Mesothelial cell of epicardium (in vitro differentiated cells): Measurements from ENCODE around the gene SLC13A4. TPM values are rescaled to one million over a fixed set of nuclear protein-coding genes. Genes with fewer than 3 reads are reported as not detected.
"Not testable (repeated sequence)": the region's sequence is repeated elsewhere in the genome, so short reads cannot be mapped to it uniquely, and the experiment has no call there.

Experiments used
- DNase-seq, 2 experiments: peaks; one replicate each; pipeline ENCODE4 v3.0.0; 2021; ENCODE audit warnings: low spot score in 2 of 2; ENCODE audit not compliant: unreplicated experiment in 2 of 2
- H3K27ac Mint-ChIP-seq: 2 replicates; pipeline ENCODE4 v1.8.0; 2021; ENCODE audit warnings: mixed read lengths
- H3K27me3 Mint-ChIP-seq: 2 replicates; pipeline ENCODE4 v1.8.0; 2021; ENCODE audit warnings: low read depth, mixed read lengths
- H3K36me3 Mint-ChIP-seq: 2 replicates; pipeline ENCODE4 v1.8.0; 2021; ENCODE audit warnings: mixed read lengths
- H3K4me1 Mint-ChIP-seq: 2 replicates; pipeline ENCODE4 v1.8.0; 2021; ENCODE audit warnings: mixed read lengths
- H3K4me3 Mint-ChIP-seq: 2 replicates; pipeline ENCODE4 v1.8.0; 2021; ENCODE audit warnings: mild to moderate bottlenecking, moderate library complexity, mixed read lengths
- H3K9me3 Mint-ChIP-seq: 2 replicates; pipeline ENCODE4 v1.8.0; 2021; ENCODE audit warnings: mixed read lengths
- CTCF ChIP-seq: fragments of 200-600 bp; sonication (generic); IDR thresholded peaks from one replicate; pipeline ENCODE4 v1.5.0; 2021; ENCODE audit warnings: antibody characterized with exemption; ENCODE audit not compliant: unreplicated experiment
- total RNA-seq: library from RNA; stranded (reverse); gene quantifications from 3 replicates; pipeline ENCODE4 v1.2.1, GENCODE V29; 2021

Gene SLC13A4
- total RNA-seq, 1 donor from 2014 or later = not detected

GRCh38 chr7:135644729-135645128, 83.3 kb downstream of the SLC13A4 start:
- Mint-ChIP-seq H3K4me1 (peaks cover 13% of the 10 kb centered on the region), H3K4me3 (no peak overlapping the region), H3K27me3 (no peaks in the 10 kb centered on the region), H3K27ac (peak overlapping the region; percentile 35), H3K9me3 (no peaks in the 10 kb centered on the region), H3K36me3 (peaks cover 28% of the 10 kb centered on the region)
- TF ChIP-seq CTCF = no peak
- DNase-seq = no peak

GRCh38 chr7:135644154-135644553, 83.8 kb downstream of the SLC13A4 start:
- H3K9me3 Mint-ChIP-seq = no peaks in the 10 kb centered on the region
- DNase-seq = no peak
- no peak for TF ChIP-seq CTCF
- no peak overlapping the region for H3K4me3 Mint-ChIP-seq
- H3K27me3 Mint-ChIP-seq = no peaks in the 10 kb centered on the region
- H3K27ac Mint-ChIP-seq = peak overlapping the region; percentile 61
- peaks cover 30% of the 10 kb centered on the region for H3K36me3 Mint-ChIP-seq
- H3K4me1 Mint-ChIP-seq = peaks cover 13% of the 10 kb centered on the region

- H3K27ac Mint-ChIP-seq, H3K9me3 Mint-ChIP-seq, H3K27me3 Mint-ChIP-seq, H3K4me1 Mint-ChIP-seq, DNase-seq, H3K4me3 Mint-ChIP-seq: not testable (repeated sequence)
- peaks cover 42% of the 10 kb centered on the region for H3K36me3 Mint-ChIP-seq
Measured at GRCh38 chr7:135639690-135640089, 88.3 kb downstream of the SLC13A4 start.

- H3K9me3 Mint-ChIP-seq = no peaks in the 10 kb centered on the region
- H3K27me3 Mint-ChIP-seq = no peaks in the 10 kb centered on the region
- no peak for TF ChIP-seq CTCF
- H3K4me1 Mint-ChIP-seq = no peaks in the 10 kb centered on the region
- H3K4me3 Mint-ChIP-seq = no peak overlapping the region
- peaks cover 48% of the 10 kb centered on the region for H3K36me3 Mint-ChIP-seq
- DNase-seq = no peak
- no peak overlapping the region for H3K27ac Mint-ChIP-seq
Measured at GRCh38 chr7:135634191-135634878, 93.7 kb downstream of the SLC13A4 start.

Other genes with a start within 250 kb of the SLC13A4 start
- 33.4 to 36.9 TPM (median 36.5 TPM) in 3 replicates for gene CNOT4, start 218.1 kb downstream of the SLC13A4 start, total RNA-seq
- 81.9 to 82.7 TPM (median 82.4 TPM) in 3 replicates for gene NUP205, start 170.3 kb downstream of the SLC13A4 start, total RNA-seq
- 46.3 to 48.6 TPM (median 47.7 TPM) in 3 replicates for gene STMP1, start 65.7 kb downstream of the SLC13A4 start, total RNA-seq
- gene FAM180A, start 20.6 kb upstream of the SLC13A4 start, total RNA-seq = not detected in 3 replicates
- 112 to 115 TPM (median 114 TPM) in 3 replicates for gene MTPN, start 249.2 kb upstream of the SLC13A4 start, total RNA-seq